ENCODE measurements around the gene TPCN2.

Gene TPCN2

GRCh38 chr11:69129647-69130046, 80.9 kb downstream of the TPCN2 start:
- TF ChIP-seq CTCF (IDR thresholded peaks at IDR 0.05; ENCODE audit: borderline replicate concordance, extremely low read depth, low read length, poor library complexity, severe bottlenecking) (no peak), EZH2 (IDR thresholded peaks at IDR 0.05; ENCODE audit: borderline replicate concordance, low read depth, low read length, severe bottlenecking) (no peak)
- Histone ChIP-seq H3K27ac (ENCODE audit: low read length) (no peak overlapping the region), H3K4me2 (ENCODE audit: insufficient read depth, low read length) (no peak overlapping the region), H3K27me3 (ENCODE audit: insufficient read depth, low read length, poor library complexity) (no peaks in the 10 kb centered on the region), H3K9me3 (ENCODE audit: insufficient read depth, low read length, severe bottlenecking) (no peaks in the 10 kb centered on the region), H3K36me3 (ENCODE audit: insufficient read depth, low read length) (no peaks in the 10 kb centered on the region), H4K20me1 (ENCODE audit: insufficient read depth, low read length) (no peaks in the 10 kb centered on the region), H3K4me3 (ENCODE audit: low read depth in 1 of 2, low read length in 2 of 2) (no peak overlapping the region), H3K79me2 (ENCODE audit: insufficient read depth, low read length) (no peaks in the 10 kb centered on the region), H3K4me1 (ENCODE audit: insufficient read depth, low read length) (no peaks in the 10 kb centered on the region), H3K9ac (ENCODE audit: low read depth, low read length) (no peak overlapping the region), H2AFZ (ENCODE audit: low read depth, low read length) (no peak overlapping the region)
- DNase-seq (no peak), ATAC-seq (ENCODE audit: insufficient read depth, low read depth) (no peak)

GRCh38 chr11:69130654-69131053, 81.9 kb downstream of the TPCN2 start:
- Histone ChIP-seq H3K9me3 (ENCODE audit: insufficient read depth, low read length, severe bottlenecking) (no peaks in the 10 kb centered on the region), H3K27ac (ENCODE audit: low read length) (no peak overlapping the region), H3K36me3 (ENCODE audit: insufficient read depth, low read length) (no peaks in the 10 kb centered on the region), H3K27me3 (ENCODE audit: insufficient read depth, low read length, poor library complexity) (no peaks in the 10 kb centered on the region), H3K79me2 (ENCODE audit: insufficient read depth, low read length) (no peaks in the 10 kb centered on the region), H2AFZ (ENCODE audit: low read depth, low read length) (no peak overlapping the region), H3K4me1 (ENCODE audit: insufficient read depth, low read length) (no peaks in the 10 kb centered on the region), H3K4me2 (ENCODE audit: insufficient read depth, low read length) (no peak overlapping the region), H4K20me1 (ENCODE audit: insufficient read depth, low read length) (no peaks in the 10 kb centered on the region), H3K9ac (ENCODE audit: low read depth, low read length) (no peak overlapping the region), H3K4me3 (ENCODE audit: low read depth in 1 of 2, low read length in 2 of 2) (no peak overlapping the region)
- no peak for ATAC-seq (ENCODE audit: insufficient read depth, low read depth)
- DNase-seq = no peak
- TF ChIP-seq EZH2 (IDR thresholded peaks at IDR 0.05; ENCODE audit: borderline replicate concordance, low read depth, low read length, severe bottlenecking) (no peak), CTCF (IDR thresholded peaks at IDR 0.05; ENCODE audit: borderline replicate concordance, extremely low read depth, low read length, poor library complexity, severe bottlenecking) (no peak)

GRCh38 chr11:69131121-69131566, 82.4 kb downstream of the TPCN2 start:
- Histone ChIP-seq H2AFZ (ENCODE audit: low read depth, low read length) (no peak overlapping the region), H3K79me2 (ENCODE audit: insufficient read depth, low read length) (no peaks in the 10 kb centered on the region), H3K36me3 (ENCODE audit: insufficient read depth, low read length) (no peaks in the 10 kb centered on the region), H3K27ac (ENCODE audit: low read length) (no peak overlapping the region), H3K27me3 (ENCODE audit: insufficient read depth, low read length, poor library complexity) (no peaks in the 10 kb centered on the region), H3K4me1 (ENCODE audit: insufficient read depth, low read length) (no peaks in the 10 kb centered on the region), H4K20me1 (ENCODE audit: insufficient read depth, low read length) (no peaks in the 10 kb centered on the region), H3K4me3 (ENCODE audit: low read depth in 1 of 2, low read length in 2 of 2) (no peak overlapping the region), H3K4me2 (ENCODE audit: insufficient read depth, low read length) (no peak overlapping the region), H3K9me3 (ENCODE audit: insufficient read depth, low read length, severe bottlenecking) (no peaks in the 10 kb centered on the region), H3K9ac (ENCODE audit: low read depth, low read length) (no peak overlapping the region)
- no peak for DNase-seq
- TF ChIP-seq EZH2 (IDR thresholded peaks at IDR 0.05; ENCODE audit: borderline replicate concordance, low read depth, low read length, severe bottlenecking) = no peak
- no peak for TF ChIP-seq CTCF (IDR thresholded peaks at IDR 0.05; ENCODE audit: borderline replicate concordance, extremely low read depth, low read length, poor library complexity, severe bottlenecking)
- no peak for ATAC-seq (ENCODE audit: insufficient read depth, low read depth)

All from DND-41 (cell line).